ENCODE data around the gene PCGF3. TPM values are rescaled to one million over a fixed set of nuclear protein-coding genes. Genes with fewer than 3 reads are reported as not detected.
"Not testable (repeated sequence)": the region's sequence is repeated elsewhere in the genome, so short reads cannot be mapped to it uniquely, and the experiment has no call there.

PCGF3 gene
- total RNA-seq, 4 donors from 2014 or later, result 17.7 to 80.6 (median 53.4) TPM

DNA sequence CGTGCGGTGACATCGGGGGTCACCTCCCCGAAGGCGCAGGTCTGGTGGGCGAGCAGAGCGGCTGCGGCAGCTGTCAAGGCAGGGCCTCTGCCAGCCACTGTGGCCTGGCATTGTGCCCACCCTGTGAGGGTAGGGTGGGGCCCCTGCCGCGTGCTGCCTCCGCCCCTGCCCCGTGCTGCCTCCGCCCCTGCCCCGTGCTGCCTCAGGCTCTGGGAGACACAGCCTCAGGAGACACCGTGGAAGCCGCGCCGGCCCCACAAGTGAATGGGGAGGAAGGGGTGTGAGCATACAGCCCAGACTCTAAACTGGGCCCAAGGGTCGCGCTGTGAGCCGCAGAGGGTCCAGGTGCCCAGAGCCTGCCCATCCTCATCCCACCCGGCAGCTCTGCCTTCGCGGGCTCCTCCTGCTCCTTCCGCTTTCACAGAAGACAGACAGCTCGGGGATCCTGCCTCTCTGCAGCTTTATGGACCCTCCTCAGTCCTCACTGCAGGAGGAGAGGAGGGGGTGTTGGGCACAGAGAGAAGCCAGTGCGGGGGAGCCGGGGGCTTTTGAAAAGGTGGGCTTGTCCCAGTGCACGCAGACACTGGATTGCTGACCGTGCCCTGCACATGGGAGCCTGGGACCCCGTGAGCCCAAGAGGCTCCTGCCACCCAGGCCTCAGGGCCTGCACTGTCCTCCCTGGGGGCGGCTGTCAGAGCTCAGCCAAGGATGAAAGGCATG lies 27.4 kb downstream of the PCGF3 start:
- Histone ChIP-seq H3K27ac (no peak overlapping the region), H3K36me3 (no peaks in the 10 kb centered on the region), H3K4me3 (no peak overlapping the region), H3K27me3 (no peaks in the 10 kb centered on the region), H3K9me3 (no peaks in the 10 kb centered on the region), H3K4me1 (no peaks in the 10 kb centered on the region)
- intact Hi-C loops (cut with DNase I; ENCODE audit: low total_unique reads), result no loop called here
- DNase-seq, result no peak
- no peak for TF ChIP-seq POLR2A (IDR thresholded peaks at IDR 0.05)
- TF ChIP-seq, protein P1, sequence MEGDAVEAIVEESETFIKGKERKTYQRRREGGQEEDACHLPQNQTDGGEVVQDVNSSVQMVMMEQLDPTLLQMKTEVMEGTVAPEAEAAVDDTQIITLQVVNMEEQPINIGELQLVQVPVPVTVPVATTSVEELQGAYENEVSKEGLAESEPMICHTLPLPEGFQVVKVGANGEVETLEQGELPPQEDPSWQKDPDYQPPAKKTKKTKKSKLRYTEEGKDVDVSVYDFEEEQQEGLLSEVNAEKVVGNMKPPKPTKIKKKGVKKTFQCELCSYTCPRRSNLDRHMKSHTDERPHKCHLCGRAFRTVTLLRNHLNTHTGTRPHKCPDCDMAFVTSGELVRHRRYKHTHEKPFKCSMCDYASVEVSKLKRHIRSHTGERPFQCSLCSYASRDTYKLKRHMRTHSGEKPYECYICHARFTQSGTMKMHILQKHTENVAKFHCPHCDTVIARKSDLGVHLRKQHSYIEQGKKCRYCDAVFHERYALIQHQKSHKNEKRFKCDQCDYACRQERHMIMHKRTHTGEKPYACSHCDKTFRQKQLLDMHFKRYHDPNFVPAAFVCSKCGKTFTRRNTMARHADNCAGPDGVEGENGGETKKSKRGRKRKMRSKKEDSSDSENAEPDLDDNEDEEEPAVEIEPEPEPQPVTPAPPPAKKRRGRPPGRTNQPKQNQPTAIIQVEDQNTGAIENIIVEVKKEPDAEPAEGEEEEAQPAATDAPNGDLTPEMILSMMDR (IDR thresholded peaks at IDR 0.05), result no peak

DNA sequence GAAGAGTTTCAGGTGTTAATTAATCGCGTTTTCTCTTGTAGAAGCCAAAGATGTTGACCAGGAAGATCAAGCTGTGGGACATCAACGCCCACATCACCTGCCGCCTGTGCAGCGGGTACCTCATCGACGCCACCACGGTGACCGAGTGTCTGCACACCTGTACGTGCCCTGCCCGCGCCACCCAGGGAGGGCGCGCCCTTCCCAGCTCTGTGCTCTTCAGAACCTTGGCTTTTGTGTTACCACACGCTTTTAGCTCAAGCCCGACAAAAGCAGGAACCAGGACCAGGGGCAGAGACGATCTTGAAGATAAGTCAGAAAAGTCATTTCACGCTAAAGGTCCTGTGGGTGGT lies 28.0 kb downstream of the PCGF3 start:
- no peaks in the 10 kb centered on the region for H3K36me3 ChIP-seq
- H3K27ac ChIP-seq, result no peak overlapping the region
- no peaks in the 10 kb centered on the region for H3K27me3 ChIP-seq
- intact Hi-C loops (cut with DNase I; ENCODE audit: low total_unique reads), result no loop called here
- H3K4me3 ChIP-seq, result no peak overlapping the region
- no peak for DNase-seq
- TF ChIP-seq POLR2A (IDR thresholded peaks at IDR 0.05), result no peak
- TF ChIP-seq, protein P1 (IDR thresholded peaks at IDR 0.05), result no peak
- H3K9me3 ChIP-seq, result no peaks in the 10 kb centered on the region
- no peaks in the 10 kb centered on the region for H3K4me1 ChIP-seq

DNA sequence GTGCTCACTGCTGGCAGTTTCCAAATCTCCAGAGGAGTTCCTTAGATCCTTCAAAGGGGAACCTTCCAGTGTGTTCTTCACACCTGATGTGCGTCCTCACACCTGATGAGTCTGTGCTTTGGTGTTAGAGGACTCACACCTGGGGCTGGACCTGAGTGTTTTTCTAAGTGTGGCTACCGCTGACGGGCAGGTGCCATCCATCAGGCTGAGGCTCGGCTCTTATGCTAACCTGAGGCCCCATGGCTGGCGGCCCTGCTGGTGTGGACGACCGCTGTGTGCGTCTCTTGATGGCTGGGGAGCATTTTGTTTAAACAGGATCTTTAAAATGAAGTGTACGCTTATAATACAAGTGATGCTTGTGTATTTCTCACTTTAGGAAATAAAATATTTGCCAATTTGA lies 28.4 kb downstream of the PCGF3 start:
- H3K27me3 ChIP-seq, result no peaks in the 10 kb centered on the region
- TF ChIP-seq POLR2A (IDR thresholded peaks at IDR 0.05), result no peak
- TF ChIP-seq, protein P1 (IDR thresholded peaks at IDR 0.05), result no peak
- H3K4me1 ChIP-seq, result no peaks in the 10 kb centered on the region
- no peak overlapping the region for H3K27ac ChIP-seq
- no peak overlapping the region for H3K4me3 ChIP-seq
- intact Hi-C loops (cut with DNase I; ENCODE audit: low total_unique reads), result no loop called here
- no peaks in the 10 kb centered on the region for H3K9me3 ChIP-seq
- H3K36me3 ChIP-seq, result no peaks in the 10 kb centered on the region
- no peak for DNase-seq

DNA sequence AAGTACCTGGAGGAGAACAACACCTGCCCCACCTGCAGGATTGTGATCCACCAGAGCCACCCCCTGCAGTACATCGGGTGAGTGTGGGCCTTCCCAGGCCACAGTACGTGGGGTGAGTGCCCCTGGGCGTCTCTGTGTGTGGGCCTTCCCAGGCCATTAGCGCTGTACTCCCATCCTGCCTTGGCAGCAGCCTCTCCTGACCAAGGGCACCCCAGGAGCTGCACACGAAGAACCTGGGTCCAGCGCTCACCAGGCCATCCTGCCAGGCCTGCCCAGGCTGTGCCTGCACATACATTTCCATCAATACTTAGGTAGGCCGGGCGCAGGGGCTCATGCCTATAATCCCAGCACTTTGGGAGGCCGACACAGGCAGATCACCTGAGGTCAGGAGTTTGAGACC lies 29.3 kb downstream of the PCGF3 start:
- TF ChIP-seq, protein P1 (IDR thresholded peaks at IDR 0.05), result no peak
- TF ChIP-seq POLR2A (IDR thresholded peaks at IDR 0.05), result no peak
- Histone ChIP-seq H3K27me3 (no peaks in the 10 kb centered on the region), H3K27ac (no peak overlapping the region), H3K4me3 (no peak overlapping the region), H3K4me1 (no peaks in the 10 kb centered on the region), H3K9me3 (no peaks in the 10 kb centered on the region), H3K36me3 (no peaks in the 10 kb centered on the region)
- intact Hi-C loops (cut with DNase I; ENCODE audit: low total_unique reads), result no loop called here
- no peak for DNase-seq

DNA sequence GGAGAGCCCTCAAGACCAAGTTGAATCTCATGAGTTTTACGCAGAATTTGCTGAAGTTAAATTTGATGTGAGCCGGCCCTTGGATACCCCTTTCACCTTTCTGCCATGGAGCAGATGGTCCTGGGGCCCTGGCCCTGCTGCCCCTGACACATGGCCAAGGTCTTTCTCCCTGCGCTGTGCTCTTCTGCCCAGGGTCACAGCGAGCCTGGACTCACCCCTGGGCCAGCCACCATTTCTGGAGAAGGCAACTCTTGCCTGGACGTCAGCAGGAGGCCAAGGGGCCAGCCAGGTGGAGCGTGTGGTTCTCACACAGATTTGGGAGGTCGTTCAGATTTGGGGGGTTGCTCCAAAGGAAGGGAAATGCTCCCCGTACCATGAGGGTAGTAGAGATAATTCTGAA lies 30.0 kb downstream of the PCGF3 start:
- H3K27me3 ChIP-seq, result no peaks in the 10 kb centered on the region
- no peaks in the 10 kb centered on the region for H3K36me3 ChIP-seq
- TF ChIP-seq, protein P1 (IDR thresholded peaks at IDR 0.05), result no peak
- no peak for TF ChIP-seq POLR2A (IDR thresholded peaks at IDR 0.05)
- DNase-seq, result no peak
- no peaks in the 10 kb centered on the region for H3K4me1 ChIP-seq
- no peak overlapping the region for H3K4me3 ChIP-seq
- no peaks in the 10 kb centered on the region for H3K9me3 ChIP-seq
- intact Hi-C loops (cut with DNase I; ENCODE audit: low total_unique reads), result no loop called here
- H3K27ac ChIP-seq, result no peak overlapping the region

DNA sequence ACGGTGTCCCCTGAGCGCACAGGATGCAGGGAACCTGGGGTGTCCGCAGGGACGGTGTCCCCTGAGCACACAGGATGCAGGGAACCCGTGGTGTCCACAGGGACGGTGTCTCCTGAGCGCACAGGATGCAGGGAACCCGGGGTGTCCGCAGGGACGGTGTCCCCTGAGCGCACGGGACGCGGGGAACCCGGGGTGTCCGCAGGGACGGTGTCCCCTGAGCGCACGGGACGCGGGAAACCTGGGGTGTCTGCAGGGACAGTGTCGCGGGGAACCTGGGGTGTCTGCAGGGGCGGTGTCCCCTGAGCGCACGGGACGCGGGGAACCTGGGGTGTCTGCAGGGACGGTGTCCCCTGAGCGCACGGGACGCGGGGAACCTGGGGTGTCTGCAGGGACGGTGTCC lies 30.9 kb downstream of the PCGF3 start:
- DNase-seq; H3K27ac ChIP-seq; H3K9me3 ChIP-seq; H3K4me1 ChIP-seq; intact Hi-C loops (cut with DNase I; ENCODE audit: low total_unique reads); H3K4me3 ChIP-seq; H3K36me3 ChIP-seq; H3K27me3 ChIP-seq: not testable (repeated sequence)

All from uterus (tissue), 4 donors.